D721Med (cell line): ENCODE results near the gene RPL7A.

Experiments
- DNase-seq: peaks from one replicate; pipeline ENCODE4 v3.0.0; 2011; ENCODE audit warnings: low spot score; ENCODE audit not compliant: insufficient read length
- FAIRE-seq: peaks from 2 replicates; lab custom pipeline; 2011; peaks lifted over from hg19 to GRCh38; lab: Jason Lieb, UNC
- TF ChIP-seq, protein P1 (sequence below): IDR thresholded peaks from 2 replicates; pipeline ENCODE4 v1.5.1; 2012; ENCODE audit warnings: mild to moderate bottlenecking, control low read depth; ENCODE audit not compliant: insufficient read depth; ENCODE audit errors: missing control alignments

RPL7A gene

DNA sequence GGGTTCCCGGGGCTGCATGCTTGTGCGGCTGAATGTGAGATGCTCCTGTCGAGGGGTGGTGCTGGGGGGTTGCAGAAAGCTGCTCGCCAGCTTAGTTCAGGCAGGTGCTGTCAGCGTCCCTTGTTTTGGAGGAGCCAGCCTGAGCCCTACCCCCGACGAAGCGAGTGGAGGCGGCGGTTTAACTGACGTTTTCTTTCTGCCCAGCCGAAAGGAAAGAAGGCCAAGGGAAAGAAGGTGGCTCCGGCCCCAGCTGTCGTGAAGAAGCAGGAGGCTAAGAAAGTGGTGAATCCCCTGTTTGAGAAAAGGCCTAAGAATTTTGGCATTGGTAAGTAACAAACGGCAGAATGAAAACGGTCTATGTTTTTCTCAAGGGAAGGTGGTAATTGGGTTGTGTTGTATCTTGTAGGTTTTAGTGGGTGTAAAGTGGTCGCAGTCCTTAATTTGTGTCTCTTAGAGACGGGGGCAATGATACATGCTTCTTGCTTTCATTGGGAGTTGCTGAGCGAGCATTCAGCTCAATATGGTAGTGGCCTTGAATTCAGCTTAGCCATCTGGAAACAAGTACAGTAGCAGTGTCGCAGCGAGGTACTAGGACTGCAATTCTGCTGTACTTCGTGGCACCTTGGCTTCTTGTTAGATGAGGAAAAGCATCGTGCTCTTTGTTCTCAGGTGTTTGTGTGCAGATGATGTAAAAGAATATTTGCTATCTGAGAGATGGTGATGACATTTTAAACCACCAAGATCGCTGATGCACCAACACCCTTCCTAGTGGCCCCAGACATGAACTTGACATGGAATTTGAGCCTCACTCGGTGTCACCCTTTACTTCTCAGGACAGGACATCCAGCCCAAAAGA is 928 bp downstream of the RPL7A start:
- TF ChIP-seq, protein P1, sequence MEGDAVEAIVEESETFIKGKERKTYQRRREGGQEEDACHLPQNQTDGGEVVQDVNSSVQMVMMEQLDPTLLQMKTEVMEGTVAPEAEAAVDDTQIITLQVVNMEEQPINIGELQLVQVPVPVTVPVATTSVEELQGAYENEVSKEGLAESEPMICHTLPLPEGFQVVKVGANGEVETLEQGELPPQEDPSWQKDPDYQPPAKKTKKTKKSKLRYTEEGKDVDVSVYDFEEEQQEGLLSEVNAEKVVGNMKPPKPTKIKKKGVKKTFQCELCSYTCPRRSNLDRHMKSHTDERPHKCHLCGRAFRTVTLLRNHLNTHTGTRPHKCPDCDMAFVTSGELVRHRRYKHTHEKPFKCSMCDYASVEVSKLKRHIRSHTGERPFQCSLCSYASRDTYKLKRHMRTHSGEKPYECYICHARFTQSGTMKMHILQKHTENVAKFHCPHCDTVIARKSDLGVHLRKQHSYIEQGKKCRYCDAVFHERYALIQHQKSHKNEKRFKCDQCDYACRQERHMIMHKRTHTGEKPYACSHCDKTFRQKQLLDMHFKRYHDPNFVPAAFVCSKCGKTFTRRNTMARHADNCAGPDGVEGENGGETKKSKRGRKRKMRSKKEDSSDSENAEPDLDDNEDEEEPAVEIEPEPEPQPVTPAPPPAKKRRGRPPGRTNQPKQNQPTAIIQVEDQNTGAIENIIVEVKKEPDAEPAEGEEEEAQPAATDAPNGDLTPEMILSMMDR = no peak
- DNase-seq = no peak
- no peak for FAIRE-seq

DNA sequence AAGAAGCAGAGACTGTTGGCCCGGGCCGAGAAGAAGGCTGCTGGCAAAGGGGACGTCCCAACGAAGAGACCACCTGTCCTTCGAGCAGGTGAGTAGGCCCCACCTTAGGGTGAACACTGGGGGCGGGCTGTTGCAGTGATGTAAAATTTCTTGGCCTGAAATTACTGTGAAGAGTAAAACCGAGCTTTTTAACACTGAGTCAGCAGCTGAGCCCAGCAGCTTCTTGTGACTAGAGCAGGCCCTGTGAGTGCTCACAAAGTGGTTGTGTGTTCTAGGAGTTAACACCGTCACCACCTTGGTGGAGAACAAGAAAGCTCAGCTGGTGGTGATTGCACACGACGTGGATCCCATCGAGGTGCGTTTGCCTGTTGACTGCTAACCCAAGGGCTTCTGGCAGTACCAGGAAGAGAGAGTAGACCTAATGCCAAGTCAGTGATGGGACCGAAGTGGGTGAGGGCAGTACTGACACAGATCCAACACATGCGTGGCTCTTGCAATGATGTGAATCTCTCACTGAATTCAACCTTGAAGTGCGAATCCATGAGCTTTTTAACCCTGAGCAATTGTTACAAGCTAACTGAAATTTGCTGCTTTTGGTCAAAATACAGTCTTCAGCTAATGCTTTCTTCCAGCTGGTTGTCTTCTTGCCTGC is 2.1 kb downstream of the RPL7A start:
- DNase-seq = no peak
- TF ChIP-seq, protein P1 = no peak

DNA sequence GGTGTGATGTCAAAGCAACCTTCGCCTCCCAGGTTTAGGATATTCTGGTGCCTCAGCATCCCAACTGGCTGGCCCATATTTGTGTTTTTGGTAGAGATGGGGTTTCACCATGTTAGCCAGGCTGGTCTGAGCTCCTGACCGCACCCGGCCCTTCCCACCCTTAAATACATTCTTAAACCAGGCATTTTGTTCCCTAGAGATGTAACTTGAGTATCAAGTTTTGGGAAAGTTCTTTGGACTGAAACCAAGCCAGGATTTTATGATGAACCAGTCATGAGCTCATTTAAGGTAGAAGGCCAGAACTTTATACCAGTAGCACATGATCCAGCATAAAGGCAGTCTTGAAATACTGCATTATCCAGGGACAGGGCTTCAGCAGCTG is 3.5 kb downstream of the RPL7A start:
- FAIRE-seq (no peak), DNase-seq (no peak)
- TF ChIP-seq, protein P1 = no peak

More for the DNA sequence above, 2.1 kb downstream of the RPL7A start:
- FAIRE-seq = no peak

DNA sequence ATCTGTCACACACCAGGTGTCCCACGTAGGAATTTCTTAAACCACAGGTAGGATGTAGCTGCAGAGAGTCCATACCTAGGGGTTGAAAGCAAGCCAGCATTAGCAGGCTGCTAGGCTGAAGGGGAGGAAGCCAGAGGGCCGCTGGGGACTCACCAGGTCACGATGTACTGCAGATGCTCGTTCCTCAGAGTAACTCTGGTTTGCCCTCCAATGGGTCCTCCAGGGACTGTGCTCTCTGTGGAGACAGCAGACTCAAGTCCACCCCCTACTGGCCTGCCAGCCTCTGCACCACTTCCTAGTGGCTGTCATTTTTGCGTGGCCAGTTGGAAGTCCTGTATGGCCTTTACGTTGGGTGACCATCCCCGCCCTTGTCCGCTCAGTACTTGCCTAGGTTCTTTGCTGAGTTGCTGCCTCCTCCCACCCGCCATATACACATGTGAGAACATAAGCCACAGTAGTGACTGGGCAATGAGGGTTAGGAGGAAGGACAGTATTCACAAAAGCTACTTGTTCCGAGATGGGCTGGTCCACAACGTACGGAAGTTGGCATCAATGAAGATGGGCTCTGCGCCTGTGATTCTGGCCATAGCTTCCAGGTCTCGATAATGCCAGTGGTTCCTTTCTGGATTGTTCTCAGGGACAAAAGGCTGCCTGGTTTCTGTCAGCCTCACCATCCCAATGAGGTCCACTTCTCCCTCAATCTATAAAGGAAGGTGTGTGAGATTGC is 4.1 kb downstream of the RPL7A start:
- DNase-seq (no peak), FAIRE-seq (no peak)
- TF ChIP-seq, protein P1 = peak; percentile 34

DNA sequence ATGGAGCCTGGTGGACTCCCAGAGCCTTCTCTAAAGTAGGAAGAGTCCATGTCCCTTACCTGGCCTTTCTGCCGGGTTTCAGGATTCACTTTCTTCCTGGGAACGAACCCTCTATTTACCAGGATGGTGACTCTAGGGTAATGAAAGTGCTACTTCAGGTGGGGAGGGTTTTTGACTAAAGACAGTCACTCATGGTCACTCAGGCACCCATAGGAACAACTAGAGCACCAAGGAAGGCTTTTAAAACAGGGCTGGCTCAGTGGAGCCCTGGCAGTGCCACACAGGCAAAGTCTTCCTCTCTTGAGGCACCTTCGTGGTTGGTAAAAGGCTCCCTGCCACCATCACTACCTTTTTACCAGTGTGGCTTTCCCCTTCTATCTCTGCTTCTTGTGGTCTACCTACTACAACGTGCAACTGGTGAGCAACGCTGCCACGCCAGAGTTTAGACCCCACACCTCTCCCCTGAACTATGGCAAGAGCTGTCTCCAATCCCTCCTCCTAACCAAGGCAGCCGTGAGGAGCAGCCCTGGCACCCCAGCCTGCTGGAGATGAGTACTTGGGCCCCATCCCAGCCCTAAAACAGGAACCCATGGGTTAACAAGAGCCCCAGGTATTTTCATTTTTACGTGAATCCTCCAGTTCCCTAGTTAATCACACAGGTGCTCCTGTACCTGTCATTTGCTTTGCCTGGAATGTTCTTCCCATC is 4.8 kb downstream of the RPL7A start:
- DNase-seq (no peak), FAIRE-seq (no peak)
- TF ChIP-seq, protein P1 = no peak

DNA sequence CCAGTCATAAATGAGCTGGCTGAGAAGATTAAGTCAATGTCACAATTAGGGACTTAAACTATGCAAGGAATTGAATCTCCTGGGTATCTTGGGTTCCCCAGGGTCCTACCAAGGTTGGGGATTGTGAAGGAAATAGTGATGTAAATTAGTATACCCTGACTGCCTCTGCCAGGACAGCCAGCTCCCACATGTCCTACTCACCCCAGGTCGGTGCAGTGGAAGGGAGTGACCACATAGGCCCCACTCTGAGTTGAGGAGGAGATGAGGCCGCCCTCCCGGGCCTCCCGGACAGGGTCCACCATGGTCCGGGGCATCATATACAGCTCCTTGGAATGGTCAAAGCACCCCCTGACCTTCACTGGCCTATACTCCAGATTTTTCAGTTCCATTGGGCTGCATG is 5.5 kb downstream of the RPL7A start:
- DNase-seq (no peak), FAIRE-seq (no peak)
- TF ChIP-seq, protein P1 = no peak
